Cerebellar cortex (tissue), 1 donor: ENCODE data around the gene AIPL1.

Experiments used
- DNase-seq: peaks from one replicate; pipeline ENCODE4 v3.0.0-alpha.2; 2015; ENCODE audit warnings: low spot score

AIPL1 gene

DNA sequence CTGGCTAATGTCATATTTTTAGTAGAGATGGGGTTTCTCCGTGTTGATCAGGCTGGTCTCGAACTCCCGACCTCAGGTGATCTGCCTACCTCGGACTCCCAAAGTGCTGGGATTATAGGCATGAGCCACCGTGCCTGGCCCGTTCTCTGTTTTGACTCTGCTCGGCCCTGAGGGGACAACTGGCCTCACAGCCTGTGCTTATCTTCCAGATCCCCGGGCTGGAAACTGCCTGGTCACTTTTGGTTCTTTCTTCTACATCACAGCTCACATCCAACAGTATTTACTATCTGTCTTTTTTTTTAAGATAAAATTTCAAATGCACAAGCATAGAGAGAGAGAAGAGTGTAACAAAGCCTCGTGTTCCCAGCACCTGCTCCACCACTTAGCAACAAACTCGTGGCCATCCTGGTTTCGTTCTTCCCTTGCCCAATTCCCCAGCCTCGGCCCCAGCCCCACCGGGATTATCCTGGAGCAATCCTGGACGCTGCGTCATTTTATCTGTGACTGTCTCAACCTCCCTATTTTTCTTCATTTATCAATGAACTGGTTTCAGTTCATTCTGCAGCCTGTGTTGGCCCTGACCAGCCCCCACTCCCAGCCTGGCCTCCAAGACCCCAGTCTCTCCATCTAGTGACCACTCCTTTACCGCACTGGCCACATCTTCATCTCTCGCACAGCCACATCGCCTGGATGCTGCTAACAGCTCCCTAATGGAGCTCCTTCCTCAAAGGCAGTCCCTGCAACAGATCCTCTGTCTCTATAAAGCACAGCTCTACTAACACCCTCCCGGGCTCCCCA lies 30.5 kb upstream of the AIPL1 start:
- DNase-seq, result no peak

DNA sequence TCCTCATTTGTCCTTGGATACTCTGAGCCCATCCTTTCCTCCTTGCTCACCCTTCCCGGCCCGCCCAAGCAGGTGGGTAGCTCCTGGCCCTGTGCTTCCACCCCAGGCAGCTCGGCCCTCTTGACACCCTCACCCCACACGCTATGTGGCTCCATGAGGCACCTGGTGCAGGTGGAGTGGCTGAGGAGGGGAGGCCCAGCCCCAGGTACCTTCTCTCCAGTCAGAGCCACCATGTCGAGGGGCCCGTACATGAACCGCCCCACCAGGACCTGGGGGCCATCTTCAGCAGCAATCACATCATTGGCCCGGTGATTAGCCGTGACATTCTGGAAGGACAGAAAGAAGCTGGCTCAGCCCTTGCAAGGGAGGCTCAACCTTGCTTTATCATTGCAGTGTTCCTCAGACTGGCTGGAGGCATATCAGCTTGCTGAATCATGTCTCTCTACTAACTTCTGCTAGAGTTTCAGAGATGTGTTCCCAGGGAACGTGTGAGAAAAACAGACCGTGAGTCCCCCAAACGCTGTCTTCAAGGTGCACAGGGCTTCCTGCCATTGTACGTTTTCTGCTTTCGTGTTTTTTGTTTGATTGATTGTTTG lies 29.6 kb upstream of the AIPL1 start:
- DNase-seq, result no peak

GRCh38 chr17:6463616-6464445 lies 28.9 kb upstream of the AIPL1 start:
- DNase-seq, result no peak

DNA sequence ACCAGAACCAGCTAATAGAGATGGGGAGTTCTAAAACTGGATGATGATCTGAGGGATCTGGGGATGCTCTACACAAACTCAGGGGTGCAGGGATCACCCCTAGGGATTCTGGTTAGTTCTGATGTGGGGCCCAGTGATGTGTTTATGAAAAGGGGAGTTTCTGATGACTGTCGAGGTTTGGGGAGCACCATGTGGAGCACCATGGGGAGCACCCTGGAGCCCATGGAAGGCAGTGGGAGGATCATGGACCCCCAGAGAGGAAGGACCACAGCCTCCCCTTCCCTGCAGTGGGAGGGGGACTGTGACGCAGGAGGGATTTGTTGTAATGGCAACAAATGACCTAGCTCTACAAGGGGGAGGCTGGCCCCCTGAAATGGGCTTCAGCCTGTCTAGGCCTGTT lies 27.8 kb upstream of the AIPL1 start:
- DNase-seq, result no peak

DNA sequence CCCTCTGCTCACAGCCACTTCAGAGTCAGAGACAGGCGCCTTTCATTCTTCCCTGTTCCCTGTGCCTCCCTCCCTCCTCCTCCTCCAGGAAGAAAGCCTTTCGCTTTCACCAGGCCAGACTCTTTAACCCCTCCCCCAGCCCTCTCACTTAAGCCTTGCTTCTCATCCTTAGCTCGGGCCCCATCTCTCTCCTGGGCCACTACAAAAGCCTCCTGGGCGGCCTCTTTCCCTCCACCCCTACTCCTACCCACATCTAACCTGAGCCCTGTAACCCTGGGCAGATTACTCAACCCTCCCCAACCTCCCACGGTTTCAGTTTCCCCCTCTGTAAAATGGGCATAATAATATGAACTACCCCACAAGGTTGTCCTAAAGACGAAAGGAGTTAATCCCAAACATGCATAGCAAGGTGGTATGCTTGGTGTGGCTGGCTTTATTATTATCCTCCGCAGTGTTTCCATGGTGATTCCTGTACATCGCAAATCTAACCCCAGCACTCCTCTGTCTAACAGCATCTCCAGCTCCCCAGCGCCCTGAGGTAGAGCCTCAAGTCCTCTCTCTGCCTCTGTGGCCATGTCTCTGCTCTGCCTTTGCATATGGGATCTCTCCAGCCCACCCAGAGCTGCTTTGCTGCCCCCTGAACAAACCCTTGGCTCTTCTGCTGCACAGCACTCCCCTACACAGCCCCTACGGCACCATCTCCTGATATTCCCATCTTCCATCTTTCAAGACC lies 27.0 kb upstream of the AIPL1 start:
- no peak for DNase-seq

GRCh38 chr17:6461246-6461645 lies 26.3 kb upstream of the AIPL1 start:
- no peak for DNase-seq

- DNase-seq, result no peak
Observed at GRCh38 chr17:6460531-6461161, 25.7 kb upstream of the AIPL1 start.

GRCh38 chr17:6458460-6458950 lies 23.6 kb upstream of the AIPL1 start:
- no peak for DNase-seq

- no peak for DNase-seq
Observed at GRCh38 chr17:6457688-6458459, 23.0 kb upstream of the AIPL1 start.

DNA sequence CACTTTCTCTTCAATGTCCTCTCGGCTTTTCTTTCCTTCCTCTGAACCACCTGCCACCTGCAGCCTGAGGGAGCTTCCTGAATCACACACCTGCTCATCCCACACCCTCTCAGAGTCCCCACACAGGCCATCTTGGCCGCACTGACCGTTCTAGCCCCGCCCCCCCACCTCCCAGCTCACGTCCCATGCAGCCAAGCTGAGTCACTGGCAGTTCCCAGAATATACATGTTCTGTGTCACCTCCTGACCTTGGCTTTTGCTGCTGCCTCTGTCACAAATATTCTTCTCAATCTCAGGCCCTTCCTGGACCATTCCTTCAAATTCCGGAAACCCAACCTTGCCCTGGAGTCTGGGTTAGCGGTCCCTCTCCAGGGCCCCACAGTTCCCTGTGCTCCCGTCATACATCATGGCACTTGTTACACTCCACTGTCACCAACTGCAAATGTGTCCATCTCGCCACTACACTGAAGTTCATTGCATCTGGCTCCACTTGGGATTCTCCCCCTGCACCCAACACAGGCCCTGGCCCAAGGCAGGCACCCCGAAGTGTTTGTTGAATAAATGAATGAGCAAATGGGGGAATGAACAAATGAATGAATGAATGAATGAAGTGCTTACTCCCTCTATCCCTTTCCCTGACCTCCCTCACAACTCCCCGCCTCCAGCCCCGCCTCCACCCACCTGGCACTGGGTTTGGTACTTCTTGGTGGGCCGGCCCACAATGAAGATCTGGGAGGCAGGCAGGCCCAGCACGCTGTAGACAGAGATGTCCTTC lies 22.2 kb upstream of the AIPL1 start:
- no peak for DNase-seq

- no peak for DNase-seq
Observed at GRCh38 chr17:6456321-6456720, 21.4 kb upstream of the AIPL1 start.

- DNase-seq, result no peak
Observed at GRCh38 chr17:6455321-6455705, 20.4 kb upstream of the AIPL1 start.

DNA sequence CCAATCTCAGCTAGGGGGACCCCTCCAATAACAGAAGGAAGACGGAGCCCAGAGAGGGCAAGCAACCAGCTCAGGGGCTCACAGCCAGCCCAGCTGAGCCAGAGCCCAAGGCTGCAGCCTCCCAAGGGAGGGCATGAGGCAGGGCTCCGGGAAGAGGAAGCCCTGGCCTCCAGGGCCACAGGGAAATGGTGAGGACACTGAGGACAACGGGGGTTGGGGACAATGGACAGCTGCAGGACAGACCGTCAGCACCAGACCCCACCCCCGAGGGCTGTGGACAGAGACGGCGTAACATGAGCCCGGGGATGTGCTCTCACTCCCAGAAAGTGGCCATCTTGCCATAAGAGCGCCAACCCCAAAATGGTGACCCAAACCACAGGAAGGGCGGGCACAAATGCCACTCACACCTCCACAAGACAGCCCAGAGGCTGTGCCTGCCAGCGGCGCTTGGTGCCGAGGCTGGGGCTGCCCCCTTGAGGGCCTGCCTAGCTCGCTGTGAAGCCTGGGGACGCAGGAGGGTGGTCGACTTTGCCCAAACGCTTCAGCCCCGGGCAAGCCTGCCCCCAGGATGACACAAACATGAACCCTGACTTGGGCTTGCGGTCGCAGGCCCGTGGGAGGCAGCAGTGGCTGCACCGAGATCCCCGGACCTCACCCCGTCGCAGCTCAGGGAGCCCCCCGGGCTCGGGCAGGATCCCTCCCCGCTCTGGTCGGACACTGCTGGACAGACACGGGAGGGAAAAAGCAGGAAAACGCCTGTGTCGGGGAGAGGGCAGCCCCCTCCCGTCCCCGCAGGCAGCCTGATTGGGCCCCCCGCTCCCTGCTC lies 19.8 kb upstream of the AIPL1 start:
- DNase-seq, result no peak

GRCh38 chr17:6453279-6454024 lies 18.5 kb upstream of the AIPL1 start:
- DNase-seq, result no peak

- DNase-seq, result no peak
Observed at GRCh38 chr17:6452471-6453266, 17.7 kb upstream of the AIPL1 start.

- no peak for DNase-seq
Observed at GRCh38 chr17:6450926-6451832, 16.3 kb upstream of the AIPL1 start.

- DNase-seq, result no peak
Observed at GRCh38 chr17:6449307-6449706, 14.4 kb upstream of the AIPL1 start.
